ENCODE data around the gene SEPTIN6. TPM values are rescaled to one million over a fixed set of nuclear protein-coding genes. Genes with fewer than 3 reads are reported as not detected.
A peak's percentile ranks its signal among the peaks of the same experiment; 100 is the strongest.

SEPTIN6 gene
- total and polyA plus RNA-seq, 2 of the 8 experiments (the other 6 are each of a cell fraction or from before 2014, with no cell fraction given) = 31.0 to 42.6 TPM

DNA sequence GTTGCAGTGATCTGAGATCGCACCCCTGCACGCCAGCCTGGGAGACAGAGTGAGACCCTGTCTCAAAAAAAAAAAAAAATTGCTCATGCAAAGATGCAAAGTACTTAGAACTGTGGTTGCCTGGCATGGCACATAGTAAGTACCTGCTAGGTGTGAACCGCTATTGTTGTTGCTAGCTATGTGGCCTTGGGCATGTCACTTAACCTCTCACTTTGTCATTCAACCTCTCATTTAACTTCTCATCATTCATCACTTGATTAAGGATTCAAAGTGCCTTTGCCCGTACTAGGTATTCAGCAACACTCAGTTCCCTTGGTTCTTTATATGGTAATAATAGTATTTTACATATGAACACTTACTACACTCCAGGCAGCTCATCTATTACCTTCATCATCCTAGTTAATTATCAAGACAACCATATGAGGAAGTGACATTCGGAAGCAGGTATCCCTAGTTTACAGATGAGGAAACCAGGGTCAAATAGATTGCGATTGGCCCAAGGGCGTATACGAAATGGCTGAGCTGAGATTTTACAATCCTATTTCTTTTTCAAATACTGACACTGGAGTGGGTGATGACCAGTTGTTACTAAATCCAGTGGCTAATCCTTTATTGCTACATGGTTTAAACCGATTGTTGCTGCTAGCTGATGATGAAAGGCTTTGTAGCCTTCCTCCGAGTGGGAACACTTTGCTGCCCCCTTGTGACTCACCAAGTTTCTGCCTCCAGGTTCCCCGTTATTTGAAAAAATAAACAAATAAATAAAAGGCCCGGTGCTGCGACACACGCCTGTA, 36.6 kb upstream of the SEPTIN6 start (continued):
- TF ChIP-seq, protein P1, sequence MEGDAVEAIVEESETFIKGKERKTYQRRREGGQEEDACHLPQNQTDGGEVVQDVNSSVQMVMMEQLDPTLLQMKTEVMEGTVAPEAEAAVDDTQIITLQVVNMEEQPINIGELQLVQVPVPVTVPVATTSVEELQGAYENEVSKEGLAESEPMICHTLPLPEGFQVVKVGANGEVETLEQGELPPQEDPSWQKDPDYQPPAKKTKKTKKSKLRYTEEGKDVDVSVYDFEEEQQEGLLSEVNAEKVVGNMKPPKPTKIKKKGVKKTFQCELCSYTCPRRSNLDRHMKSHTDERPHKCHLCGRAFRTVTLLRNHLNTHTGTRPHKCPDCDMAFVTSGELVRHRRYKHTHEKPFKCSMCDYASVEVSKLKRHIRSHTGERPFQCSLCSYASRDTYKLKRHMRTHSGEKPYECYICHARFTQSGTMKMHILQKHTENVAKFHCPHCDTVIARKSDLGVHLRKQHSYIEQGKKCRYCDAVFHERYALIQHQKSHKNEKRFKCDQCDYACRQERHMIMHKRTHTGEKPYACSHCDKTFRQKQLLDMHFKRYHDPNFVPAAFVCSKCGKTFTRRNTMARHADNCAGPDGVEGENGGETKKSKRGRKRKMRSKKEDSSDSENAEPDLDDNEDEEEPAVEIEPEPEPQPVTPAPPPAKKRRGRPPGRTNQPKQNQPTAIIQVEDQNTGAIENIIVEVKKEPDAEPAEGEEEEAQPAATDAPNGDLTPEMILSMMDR (IDR thresholded peaks at IDR 0.05; ENCODE audit: control extremely low read depth in 1 of 3, insufficient read depth in 1 of 3, low read depth in 1 of 3, low read length in 3 of 3) = peak; percentile 16 to 57 (median 55)
- TF ChIP-seq POU5F1 (IDR thresholded peaks at IDR 0.05; ENCODE audit: low read depth, low read length) (no peak), CEBPB (IDR thresholded peaks at IDR 0.05; ENCODE audit: low read depth, low read length) (peak; percentile 66; the same call in 1 of the 2 replicates), KDM4A (IDR thresholded peaks at IDR 0.05; ENCODE audit: low read depth, low read length, severe bottlenecking) (no peak), SP4 (IDR thresholded peaks at IDR 0.05; ENCODE audit: low read length) (no peak), TBP (IDR thresholded peaks at IDR 0.05; ENCODE audit: low read depth, low read length) (no peak)
